ENCODE measurements around the gene GPR108. TPM values are rescaled to one million over a fixed set of nuclear protein-coding genes. Genes with fewer than 3 reads are reported as not detected.

The GPR108 gene
- total and polyA plus RNA-seq, 12 donors, result 61.8 to 193 (median 123) TPM

- 2 to 6% (median 4%) methylated on average over 16 to 24 of the region's 24 CpGs for WGBS, 4 donors
- Histone ChIP-seq H3K9me3 (replicated peaks in 1 of 3) (no peaks in the 10 kb centered on the region), H3K27ac (peak overlapping the region; percentile 35 to 92 (median 90)), H3K27me3 (no peaks in the 10 kb centered on the region), H3K4me1 (replicated peaks in 1 of 2) (peaks cover 31 to 44% of the 10 kb centered on the region in 2 donors), H3K36me3 (replicated peaks in 1 of 2) (peaks cover 0 to 12% of the 10 kb centered on the region in 2 donors), H3K4me3 (peak overlapping the region in 2 of 4 donors; percentile 13 to 89)
- intact Hi-C loops (cut with DNase I), result loop anchor here in 1 of 2 donors (10.0 kb wide), 1 partner anchor 214 kb away; no protein-coding TSS in a partner anchor
- TF ChIP-seq POLR2A (IDR thresholded peaks at IDR 0.05), result peak in 1 of 2 donors; percentile 35
- TF ChIP-seq CTCF (IDR thresholded peaks at IDR 0.05), result peak in 2 of 6 experiments; percentile 4 to 6
- peak; percentile 74 to 81 (median 77) for DNase-seq
Measured at GRCh38 chr19:6738787-6739389, 1.5 kb upstream of the GPR108 start.

- Histone ChIP-seq H3K9me3 (replicated peaks in 1 of 3) (no peaks in the 10 kb centered on the region), H3K4me1 (replicated peaks in 1 of 2) (peaks cover 26 to 41% of the 10 kb centered on the region in 2 donors), H3K27me3 (no peaks in the 10 kb centered on the region), H3K36me3 (replicated peaks in 1 of 2) (peaks cover 0 to 8% of the 10 kb centered on the region in 2 donors), H3K27ac (peak overlapping the region; percentile 35 to 92 (median 90)), H3K4me3 (peak overlapping the region in 1 of 4 donors; percentile 89)
- peak; percentile 72 to 99 (median 98) for DNase-seq
- WGBS, 4 donors, result 11 to 16% (median 14%) methylated on average over 11 to 13 of the region's 13 CpGs
- TF ChIP-seq POLR2A (IDR thresholded peaks at IDR 0.05) (no peak), CTCF (IDR thresholded peaks at IDR 0.05) (peak; percentile 36 to 77 (median 73))
- intact Hi-C loops (cut with DNase I), result loop anchor here in 1 of 2 donors (10.0 kb wide), 1 partner anchor 213 kb away; no protein-coding TSS in a partner anchor
Measured at GRCh38 chr19:6737873-6738786, 750 bp upstream of the GPR108 start.

- no peaks in the 10 kb centered on the region for H3K27me3 ChIP-seq
- H3K9me3 ChIP-seq (replicated peaks in 1 of 3), result no peaks in the 10 kb centered on the region
- TF ChIP-seq CTCF (IDR thresholded peaks at IDR 0.05) (peak in 1 of 6 experiments; percentile 45), POLR2A (IDR thresholded peaks at IDR 0.05) (no peak)
- WGBS, 4 donors, result 0 to 1% (median 0%) methylated on average over 11 to 16 of the region's 16 CpGs
- peak in 2 of 7 donors; percentile 46 to 51 for DNase-seq
- H3K27ac ChIP-seq, result peak overlapping the region; percentile 85 to 98 (median 90)
- intact Hi-C loops (cut with DNase I), result loop anchor here in 1 of 2 donors (10.0 kb wide), 1 partner anchor 212 kb away; no protein-coding TSS in a partner anchor
- H3K4me3 ChIP-seq, result peak overlapping the region; percentile 50 to 96 (median 80)
- H3K36me3 ChIP-seq (replicated peaks in 1 of 2), result peaks cover 0 to 15% of the 10 kb centered on the region in 2 donors
- H3K4me1 ChIP-seq (replicated peaks in 1 of 2), result peaks cover 26 to 38% of the 10 kb centered on the region in 2 donors
Measured at GRCh38 chr19:6736917-6737283, 480 bp downstream of the GPR108 start.

Data from adrenal gland (tissue), 12 donors.